NCI-H187 (cell line): ENCODE data around the gene TTBK2.
"Not testable (repeated sequence)": the region's sequence is repeated elsewhere in the genome, so short reads cannot be mapped to it uniquely, and the experiment has no call there.

Experiments
- DNase-seq, 2 experiments: peaks; one replicate each; lab custom pipeline; 2025; lab: John Stamatoyannopoulos, UW

Gene TTBK2

DNA sequence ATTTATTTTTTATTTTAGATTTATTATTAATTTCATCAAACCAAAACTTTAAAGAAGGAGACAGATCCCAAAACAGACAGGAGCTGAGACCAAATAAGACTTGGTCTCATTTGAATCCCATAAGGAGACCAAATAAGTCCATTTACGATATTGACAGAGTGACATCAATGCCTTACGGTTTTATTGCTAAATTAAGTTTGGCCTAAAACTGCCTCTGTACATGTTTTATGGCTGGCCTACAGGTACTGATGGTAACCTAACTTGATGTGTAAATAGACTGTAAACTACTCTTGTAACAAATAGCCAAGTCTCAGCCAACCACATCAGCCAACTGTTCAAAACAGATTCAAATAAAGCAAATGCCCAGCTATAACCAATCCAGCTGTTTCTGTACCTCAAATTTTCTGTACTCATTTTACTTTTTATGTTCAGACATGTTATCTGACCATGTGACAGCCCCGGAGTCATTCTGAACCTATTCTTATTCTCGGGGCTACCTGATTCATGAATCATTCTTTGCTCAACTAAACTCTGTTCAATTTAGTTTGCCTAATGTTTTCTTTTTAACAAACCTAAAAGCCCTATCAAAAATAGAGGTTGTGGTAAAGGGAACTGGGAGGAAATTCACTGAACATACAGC, 94.2 kb downstream of the TTBK2 start:
- no peak for DNase-seq

DNA sequence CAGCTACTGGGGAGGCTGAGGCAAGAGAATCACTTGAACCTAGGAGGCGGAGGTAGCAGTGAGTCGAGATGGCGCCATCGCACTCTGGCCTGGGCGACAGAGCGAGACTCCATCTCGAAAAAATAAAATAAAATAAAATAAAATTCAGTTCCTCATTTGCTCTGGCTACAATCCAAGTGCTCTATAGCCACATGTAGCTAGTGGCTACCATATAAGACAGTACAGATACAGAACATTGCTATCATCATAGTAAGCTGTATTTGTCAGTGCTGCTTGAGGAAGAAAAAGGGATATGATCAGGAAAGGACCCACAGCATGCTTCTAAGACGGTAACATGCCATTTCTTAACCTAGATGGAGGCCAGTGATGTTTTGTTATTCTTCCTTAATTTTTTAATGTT, 95.0 kb downstream of the TTBK2 start:
- no peak for DNase-seq

DNA sequence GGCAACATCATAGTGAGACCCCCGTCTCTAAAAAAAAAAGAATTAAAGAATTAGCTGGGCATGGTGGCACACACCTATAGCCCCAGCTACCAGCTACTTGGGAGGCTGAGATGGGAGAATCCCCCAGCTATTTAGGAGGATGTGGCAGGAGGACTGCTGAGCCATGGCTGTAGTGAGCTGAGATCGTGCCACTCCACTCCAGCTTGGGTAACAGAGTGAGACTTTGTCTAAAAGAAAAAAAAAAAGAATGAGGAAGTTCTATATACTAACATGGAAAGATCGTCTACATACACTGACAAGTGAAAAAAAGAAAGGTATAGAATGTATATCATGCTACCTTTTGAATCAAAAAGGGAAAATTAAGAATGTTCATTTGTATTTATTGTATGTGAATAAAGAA, 99.8 kb downstream of the TTBK2 start:
- no peak for DNase-seq

DNA sequence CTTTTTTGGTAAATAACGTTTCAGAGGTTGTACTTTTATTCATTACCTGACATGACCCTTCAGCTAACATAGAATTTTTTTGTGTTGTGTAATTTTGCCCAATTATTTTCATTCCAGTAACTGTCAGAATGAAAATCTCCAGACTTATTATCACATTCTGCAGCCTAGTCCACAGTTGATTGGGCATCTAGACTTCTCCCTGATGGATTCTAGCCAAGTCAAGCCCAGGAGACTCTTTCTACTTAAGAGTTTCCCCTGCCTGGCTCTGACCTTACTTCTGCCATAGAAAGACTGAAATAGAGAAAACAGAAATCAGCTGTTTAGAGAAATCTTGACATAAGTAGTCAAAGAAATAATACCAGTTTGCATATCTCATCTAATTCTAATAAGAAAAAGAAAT, 100.8 kb downstream of the TTBK2 start:
- no peak for DNase-seq

DNA sequence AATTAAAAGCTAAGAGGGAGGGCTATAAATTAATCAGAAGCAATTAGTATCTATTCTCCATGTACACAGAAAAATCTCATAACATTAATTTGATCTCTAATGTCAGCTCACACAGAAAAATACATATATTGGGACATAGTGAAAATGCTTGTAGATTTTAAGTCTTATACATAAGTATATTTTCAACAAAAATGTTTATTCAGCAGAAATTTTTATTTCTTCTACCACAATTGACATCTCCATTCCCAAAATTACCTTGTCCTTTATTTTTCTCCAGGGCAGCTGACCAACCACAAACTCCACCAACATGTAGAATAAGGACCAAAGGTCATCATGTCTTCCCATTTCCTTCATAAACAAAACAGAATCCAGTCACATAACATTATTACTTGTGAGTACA, 109.1 kb downstream of the TTBK2 start:
- no peak for DNase-seq

DNA sequence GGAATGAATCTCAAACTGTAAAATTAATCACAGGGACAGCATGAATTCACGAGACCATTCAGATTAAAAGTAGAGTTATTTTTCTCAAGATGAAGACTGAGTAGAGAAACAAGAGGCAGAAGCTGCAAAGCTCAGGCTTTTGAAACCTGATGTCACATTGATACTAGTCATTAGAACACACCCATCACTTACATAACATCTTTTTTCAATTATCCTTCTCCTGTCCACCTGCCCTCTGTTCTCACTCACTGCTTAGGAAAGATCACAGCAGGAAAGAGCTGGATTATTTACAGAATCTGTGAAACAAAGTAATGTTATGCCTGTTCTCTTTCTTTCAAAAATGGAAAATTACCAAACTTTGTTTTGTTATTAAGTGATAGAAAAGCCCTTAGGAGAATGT, 111.7 kb downstream of the TTBK2 start:
- DNase-seq = no peak

DNA sequence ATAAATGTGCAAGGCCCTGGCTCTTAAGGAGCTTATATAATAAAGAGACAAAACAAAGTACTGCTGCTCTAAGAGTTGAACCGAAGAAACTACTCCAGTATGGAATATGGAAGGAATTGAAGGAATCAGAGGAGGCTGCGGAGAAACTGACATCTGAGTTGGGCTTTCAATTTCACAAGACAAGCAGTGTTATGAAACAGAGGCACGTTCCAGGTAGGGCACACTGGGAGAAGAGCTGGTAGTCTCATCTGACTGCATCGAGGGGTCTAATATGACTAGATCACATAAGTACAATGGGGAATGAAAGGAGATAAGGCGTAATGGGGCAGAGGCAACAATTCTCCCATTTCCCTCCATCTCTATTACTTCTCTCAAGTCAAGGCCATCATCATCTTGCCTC, 115.3 kb downstream of the TTBK2 start:
- DNase-seq = no peak

DNA sequence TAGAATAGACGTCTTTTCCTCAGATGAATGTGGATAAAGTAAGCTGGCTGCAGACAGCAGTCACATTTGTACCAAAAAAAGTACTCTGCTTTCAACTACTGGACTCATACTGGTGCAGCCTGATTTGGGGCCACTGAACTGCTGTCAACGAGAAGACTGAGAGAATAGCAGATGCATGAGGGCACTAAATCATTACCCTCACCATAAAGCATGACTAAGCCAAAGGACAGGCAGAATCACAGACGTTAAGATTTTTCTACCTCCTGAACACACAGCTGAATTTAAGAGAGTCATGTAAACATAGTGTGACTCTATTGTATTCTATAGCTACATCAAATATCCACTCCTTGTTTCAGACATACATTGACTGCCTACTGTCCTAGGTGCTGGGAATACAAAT, 115.8 kb downstream of the TTBK2 start:
- DNase-seq = no peak

DNA sequence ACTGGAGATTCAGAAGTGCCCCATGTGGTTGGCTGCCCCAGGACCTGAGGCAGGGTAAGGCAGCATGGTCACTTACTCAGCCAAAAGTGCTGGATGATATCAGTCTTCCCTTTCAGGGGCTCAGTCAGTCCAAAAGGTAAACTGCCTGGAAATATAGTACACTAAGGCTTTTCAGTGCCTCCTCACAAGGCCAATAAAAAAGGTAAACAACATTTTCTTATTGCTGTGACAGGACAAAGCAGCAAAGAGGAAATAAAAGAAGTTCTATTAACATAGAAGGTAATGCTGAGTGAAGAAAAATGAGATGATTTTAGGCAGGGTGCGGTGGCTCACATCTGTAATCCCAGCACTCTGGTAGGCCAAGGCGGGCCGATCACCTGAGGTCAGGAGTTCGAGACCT, 117.1 kb downstream of the TTBK2 start:
- DNase-seq = no peak

DNA sequence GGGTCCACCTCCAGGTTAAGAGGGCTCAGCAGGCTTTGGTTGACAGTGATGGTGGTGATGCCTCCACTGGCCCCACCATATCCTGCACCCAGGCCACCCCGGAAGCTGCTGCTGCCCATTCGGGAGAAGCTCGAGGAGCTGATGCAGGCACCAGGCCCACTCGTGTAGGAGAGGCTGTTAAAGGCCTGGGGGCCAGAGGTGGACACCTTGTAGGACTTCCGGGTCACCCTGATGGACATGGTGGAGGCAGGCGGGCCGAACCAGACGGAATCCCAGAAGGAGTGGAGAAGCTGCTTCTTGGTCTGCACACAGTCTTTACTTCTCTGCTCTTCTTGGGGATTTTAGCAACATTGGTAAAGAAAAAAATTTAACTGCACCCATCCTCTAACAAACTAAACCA, 118.4 kb downstream of the TTBK2 start:
- DNase-seq = no peak

DNA sequence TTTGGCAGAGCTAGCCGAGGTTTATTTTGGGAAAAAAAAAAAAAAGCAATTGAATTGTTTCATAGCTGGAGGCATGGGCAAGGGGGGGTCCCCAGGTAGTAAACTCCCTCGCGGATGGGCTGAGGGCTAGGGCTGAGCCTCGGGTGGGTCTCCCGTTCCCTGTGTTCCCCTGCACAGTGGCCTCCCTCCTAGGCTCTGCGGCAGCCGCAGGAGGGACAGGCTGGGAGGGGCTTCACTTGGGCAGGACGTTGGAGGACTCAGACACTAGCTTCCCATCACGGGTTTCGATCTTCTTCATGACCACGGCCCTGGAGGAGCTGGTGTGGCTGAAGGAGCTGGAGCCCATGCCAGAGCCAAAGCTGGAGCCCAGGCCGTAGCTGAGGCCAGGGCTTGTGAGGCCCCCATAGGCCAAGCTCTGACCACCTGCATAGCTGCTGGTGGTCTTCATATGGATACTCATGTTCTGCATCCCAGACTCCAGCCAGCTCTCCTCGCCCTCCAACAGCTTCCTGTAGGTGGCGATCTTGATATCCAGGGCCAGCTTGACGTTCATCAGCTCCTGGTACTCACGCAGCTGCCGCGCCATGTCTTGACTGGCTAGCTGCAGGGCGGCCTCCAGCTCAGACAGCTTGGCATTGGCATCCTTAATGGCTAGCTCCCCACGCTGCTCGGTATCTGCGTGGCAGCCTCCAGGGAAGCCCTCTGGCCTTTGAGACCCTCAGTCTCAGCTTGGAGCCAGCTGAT, 119.7 kb downstream of the TTBK2 start:
- no peak for DNase-seq

DNA sequence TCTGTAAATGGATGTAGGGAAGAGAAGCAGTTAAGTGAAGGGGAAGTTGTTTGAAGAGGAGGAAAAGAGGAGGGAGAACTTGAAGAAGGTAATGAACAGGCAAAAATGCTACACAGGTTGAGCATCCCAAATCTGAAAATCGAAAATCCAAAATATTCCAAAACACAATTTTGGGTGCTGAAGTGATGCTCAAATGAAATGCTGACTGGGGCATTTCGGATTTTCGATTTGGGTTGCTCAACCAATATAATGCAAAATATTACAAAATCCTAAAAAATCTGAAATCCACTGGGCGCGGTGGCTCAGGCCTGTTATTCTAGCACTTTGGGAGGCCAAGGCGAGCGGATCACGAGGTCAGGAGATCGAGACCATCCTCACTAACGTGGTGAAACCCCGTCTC, 121.8 kb downstream of the TTBK2 start:
- DNase-seq = no peak

DNA sequence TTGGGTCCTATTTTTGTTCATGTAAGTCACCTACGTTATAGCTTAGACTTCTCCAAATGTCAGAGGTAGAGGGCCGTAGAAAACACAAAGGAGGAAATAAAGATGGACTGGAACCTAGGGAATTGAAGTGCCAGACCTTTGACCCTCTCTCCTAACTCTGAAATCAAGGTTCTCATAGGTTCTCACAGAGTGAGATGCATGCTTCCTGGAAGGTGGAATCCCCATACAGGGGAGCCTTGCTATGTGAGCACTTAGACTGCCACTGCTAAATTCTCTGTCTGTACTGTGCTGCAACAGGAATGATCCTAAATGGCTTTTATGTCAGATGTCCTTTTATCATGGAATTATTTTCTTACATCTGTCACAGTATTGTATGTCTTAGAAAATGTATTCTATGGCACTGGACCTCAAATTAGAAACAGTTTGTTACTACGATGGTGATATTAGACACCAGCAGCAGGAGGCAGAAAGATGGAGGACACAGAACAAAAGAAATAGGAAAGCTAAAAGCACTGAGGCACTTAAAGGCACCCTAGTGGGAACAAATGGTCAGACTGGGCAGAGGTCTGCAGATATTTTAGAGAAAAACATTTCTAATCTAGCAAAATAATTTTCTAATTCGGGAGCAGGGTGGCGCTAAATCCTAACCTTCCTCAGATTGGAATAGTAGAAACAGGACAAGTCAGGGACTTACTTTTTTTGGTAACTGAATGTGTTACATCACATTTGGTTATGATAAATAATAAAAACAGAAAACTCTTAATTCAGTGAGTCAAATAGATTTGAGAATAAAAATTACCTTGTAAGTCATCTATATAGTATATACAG, 123.4 kb downstream of the TTBK2 start:
- no peak for DNase-seq

DNA sequence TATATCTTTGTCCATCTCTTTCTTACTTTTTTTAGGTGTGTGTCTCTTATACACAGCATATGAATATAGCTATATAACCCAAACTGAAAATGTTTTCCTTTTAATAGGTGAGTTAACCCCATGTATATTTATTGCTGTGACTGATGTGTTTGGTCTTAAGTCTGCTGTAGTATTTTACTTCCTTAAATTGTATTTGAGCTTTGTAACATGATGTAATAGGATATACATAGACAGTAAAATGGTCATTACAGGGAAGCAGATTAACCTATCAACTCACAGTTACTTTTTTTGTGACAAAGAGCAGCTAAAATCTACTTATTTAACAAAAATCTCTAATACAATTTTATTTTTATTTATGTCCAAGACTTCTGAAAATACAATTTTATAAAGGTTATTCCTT, 131.9 kb downstream of the TTBK2 start:
- DNase-seq = no peak

DNA sequence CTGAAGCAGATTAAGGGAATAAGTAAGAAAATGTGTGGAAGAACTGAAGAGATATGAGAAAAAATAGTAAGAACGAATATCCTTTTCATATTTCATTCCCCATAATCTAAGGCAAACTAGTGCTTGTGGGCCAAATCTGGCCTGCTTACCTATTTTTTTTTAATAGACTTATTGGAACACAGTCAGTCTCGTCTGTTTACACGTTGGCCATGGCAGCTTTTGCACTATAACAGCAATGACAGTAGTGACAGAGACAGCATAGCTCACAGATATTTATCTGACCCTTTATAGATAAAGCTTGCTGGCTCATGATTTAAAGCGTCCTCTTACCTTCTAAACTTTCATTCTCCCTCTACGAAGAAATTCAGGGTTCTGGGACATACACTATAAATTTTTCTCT, 133.6 kb downstream of the TTBK2 start:
- no peak for DNase-seq

DNA sequence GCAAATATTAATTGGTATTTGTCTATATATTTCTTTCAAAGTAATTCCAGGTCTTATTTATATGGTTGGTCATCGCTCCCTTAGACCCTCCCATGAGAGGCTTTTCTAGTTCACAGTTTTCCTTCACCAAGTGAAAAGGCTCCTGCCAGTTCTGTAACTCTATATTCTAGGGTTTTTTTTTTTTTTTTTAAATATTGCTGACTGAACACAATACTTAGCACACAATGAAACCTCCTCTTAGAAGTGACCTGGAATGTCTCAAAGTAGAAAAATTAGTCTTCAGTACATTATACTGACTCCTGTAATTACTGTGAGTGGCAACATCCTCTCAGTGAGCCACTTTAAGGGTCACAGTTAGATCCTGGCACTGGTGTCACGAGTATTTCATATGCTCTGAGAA, 135.0 kb downstream of the TTBK2 start:
- no peak for DNase-seq

DNA sequence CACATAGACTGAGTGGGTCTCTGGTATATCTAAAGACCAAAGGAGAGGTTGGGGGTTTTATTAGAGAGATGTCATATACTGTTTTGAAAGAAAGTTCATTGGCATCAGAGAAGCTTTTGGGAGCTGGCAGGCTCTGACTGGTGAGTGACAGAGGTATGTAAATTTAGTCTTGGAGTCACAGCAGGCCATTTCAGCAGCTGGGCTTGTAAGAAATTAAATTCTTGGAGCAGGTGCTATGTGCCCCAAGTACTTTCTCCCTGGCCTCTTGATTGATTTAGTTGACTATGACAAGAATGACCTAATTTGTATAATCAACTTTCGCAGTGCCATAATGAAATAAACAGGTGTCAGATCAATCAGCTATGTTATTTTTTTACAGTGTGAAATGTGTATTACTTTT, 135.9 kb downstream of the TTBK2 start:
- DNase-seq = no peak

DNA sequence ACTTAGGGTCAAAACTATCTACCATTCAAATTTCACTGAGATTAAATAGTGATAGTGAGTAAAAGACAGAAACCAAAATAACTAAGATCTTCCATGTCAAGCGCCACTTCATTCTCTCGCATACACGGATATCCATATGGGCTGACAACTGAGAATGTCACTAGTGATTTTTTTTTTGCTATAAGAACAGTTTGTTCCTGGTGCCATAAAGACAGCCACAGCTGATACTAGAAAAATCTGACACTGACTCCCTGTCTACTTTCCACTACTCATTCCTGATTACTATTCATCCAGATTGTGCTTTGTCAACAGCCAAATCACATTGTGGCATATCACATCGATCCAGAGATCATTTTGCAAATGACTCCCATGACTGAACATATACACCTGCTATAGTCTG, 137.9 kb downstream of the TTBK2 start:
- no peak for DNase-seq

DNA sequence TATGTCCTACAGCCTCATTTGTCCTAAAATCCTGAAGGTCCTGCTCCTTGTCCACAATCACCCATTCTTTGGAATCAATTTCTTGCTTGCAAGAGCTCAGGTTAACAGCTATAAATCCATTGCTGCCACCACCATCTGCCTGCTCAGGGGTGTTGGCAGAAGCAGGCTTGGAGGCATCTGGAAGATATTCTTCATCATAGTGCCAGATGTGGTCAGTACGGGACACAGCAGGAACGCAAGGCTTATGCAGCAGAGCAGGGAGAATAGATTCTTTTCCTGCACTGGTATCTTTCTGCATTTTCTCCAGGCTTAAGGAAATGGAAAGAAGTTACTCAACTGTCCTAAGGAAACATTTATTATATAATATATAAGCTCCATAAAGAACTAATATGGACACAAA, 145.2 kb downstream of the TTBK2 start:
- DNase-seq = no peak

DNA sequence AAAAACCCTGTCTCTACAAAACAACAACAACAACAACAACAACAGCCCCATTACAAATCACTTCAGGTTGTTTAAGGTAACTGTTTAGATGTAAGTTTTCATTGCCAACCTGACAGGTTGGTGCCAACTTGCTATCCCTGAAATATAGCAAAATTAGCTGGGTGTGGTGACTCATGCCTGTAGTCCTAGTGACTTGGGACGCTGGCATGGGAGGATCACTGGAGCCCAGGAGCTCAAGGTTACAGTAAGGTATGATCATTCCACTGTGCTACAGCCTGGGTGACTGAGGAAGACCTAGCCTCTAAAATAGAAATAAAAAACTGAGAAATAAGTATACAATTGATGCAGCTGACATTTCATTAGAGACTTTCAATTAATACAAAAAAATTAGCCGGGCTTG, 147.7 kb downstream of the TTBK2 start:
- no peak for DNase-seq

DNA sequence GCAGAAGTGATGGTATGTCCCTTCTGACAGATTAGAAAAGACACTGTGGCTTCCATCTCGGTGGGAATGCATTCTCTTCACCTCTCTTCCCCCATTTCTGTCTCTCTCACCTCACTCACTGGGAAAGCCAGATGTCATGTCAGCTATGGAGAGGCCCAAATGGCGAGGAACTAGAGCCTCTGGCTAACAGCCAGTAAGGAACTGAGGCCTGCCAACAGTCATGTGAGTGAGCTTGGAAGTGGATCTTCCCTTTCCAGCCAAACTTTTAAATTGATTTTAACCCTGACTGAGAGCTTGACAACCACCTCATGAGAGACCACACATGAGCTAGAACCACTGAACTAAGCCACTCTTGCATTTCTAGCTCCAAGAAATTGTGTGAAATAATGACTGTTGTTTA, 148.4 kb downstream of the TTBK2 start:
- no peak for DNase-seq

DNA sequence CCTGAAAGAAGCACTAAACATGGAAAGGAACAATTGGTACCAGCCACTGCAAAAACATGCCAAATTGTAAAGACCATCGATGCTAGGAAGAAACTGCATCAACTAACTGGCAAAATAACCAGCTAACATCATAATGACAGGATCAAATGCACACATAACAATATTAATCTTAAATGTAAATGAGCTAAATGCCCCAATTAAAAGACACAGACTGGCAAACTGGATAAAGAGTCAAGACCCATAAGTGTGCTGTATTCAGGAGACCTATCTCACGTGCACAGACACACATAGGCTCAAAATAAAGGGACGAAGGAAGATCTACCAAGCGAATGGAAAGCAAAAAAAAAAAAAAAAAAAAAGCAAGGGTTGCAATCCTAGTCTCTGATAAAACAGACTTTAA, 154.5 kb downstream of the TTBK2 start:
- DNase-seq = not testable (repeated sequence)

DNA sequence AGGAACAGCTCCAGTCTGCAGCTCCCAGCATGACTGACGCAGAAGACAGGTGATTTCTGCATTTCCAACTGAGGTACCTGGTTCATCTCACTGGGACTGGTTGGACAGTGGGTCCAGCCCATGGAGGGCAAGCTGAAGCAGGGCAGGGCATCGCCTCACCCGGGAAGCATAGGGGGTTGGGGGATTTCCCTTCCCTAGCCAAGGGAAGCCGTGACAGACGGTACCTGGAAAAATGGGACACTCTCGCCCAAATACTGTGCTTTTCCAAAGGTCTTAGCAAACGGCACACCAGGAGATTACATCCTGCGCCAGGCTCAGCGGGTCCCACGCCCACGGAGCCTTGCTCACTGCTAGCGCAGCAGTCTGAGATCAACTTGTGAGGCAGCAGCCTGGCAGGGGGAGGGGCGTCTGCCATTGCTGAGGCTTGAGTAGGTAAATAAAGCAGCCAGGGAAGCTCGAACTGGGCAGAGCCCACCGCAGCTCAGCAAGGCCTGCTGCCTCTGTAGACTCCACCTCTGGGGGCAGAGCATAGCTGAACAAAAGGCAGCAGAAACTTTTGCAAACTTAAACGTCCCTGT, 156.3 kb downstream of the TTBK2 start:
- not testable (repeated sequence) for DNase-seq
